ENCODE results near the gene MYRIP.

DNA sequence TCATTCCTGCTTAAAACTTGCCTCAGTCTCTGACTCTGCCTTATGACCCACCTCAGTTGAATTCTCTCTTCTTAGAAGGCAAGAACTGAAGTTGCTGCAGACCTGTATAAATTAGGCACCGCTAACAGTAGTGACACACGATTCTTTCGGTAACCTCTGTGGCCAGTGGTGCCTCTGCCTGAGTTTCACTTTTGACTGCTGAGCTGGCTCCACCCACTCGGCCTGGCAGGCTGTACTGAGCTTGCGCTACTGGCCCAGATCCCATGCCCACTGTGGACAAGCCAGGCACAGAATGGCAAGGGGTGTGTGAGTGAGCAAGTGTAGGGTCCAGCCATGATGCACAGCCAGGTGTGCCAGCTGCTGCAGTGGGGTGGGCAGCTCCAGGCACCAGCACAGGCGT, 481.0 kb downstream of the MYRIP start:
- TF ChIP-seq, protein P1, sequence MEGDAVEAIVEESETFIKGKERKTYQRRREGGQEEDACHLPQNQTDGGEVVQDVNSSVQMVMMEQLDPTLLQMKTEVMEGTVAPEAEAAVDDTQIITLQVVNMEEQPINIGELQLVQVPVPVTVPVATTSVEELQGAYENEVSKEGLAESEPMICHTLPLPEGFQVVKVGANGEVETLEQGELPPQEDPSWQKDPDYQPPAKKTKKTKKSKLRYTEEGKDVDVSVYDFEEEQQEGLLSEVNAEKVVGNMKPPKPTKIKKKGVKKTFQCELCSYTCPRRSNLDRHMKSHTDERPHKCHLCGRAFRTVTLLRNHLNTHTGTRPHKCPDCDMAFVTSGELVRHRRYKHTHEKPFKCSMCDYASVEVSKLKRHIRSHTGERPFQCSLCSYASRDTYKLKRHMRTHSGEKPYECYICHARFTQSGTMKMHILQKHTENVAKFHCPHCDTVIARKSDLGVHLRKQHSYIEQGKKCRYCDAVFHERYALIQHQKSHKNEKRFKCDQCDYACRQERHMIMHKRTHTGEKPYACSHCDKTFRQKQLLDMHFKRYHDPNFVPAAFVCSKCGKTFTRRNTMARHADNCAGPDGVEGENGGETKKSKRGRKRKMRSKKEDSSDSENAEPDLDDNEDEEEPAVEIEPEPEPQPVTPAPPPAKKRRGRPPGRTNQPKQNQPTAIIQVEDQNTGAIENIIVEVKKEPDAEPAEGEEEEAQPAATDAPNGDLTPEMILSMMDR (IDR thresholded peaks at IDR 0.05): no peak
- no peak for TF ChIP-seq POLR2A (IDR thresholded peaks at IDR 0.05)
- TF ChIP-seq EP300 (IDR thresholded peaks at IDR 0.05): no peak
- TF ChIP-seq POLR2AphosphoS5 (IDR thresholded peaks at IDR 0.05): no peak
